NCI-H82 treated with DMSO at 0.1 percent for 48 hours (cell line): ENCODE results near the gene DUSP3.

Source experiments
- DNase-seq: peaks from one replicate; lab custom pipeline; 2025; ENCODE audit not compliant: unreplicated experiment; lab: John Stamatoyannopoulos, UW

Gene DUSP3

DNA sequence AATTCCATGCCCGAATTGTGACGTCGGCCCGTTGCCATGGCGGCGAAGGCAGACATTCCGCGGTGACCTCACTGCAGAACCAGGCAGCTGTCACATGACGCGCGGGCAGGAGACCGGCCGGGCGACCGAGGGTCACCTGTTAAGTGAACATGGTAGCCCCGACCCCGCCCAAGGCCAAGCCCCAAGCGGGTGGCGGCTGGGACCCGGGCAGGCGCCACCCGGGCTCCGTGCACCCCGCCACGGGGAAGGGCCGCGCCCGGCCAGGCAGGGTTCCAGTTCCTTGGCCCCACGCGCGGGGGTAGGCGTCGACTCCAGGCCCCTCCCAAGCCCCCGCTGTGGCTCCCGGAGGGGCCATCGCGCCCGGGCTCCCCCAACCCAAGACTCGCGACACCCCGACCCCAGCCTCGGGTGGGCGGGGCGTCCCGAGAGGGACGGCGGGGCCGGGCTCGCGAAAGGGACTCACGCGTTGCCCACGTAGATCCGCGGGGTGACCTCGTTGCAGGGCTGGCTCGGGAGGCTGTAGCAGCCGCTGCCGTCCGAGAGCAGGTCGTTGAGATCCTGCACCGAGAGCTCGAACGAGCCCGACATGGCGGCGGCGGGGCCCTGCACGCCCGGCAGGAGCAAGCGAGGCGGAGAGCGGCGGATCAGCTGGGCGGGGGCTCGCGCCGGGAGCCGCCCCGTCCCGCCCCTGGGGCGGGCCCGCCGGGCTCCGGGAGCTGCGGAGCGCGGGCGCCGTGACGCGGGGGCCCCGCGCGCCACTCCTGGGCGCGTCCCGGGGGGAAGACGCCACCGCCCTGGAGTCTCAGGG, at the start of gene DUSP3:
Gene DUSP3, minus strand, starts transcription at position 641 of the 808 bp plus-strand sequence. Its CDS starts 53 bp downstream, at position 588.
- no peak for DNase-seq

GRCh38 chr17:43827596-43827995, 48.8 kb upstream of the DUSP3 start:
- no peak for DNase-seq

DNA sequence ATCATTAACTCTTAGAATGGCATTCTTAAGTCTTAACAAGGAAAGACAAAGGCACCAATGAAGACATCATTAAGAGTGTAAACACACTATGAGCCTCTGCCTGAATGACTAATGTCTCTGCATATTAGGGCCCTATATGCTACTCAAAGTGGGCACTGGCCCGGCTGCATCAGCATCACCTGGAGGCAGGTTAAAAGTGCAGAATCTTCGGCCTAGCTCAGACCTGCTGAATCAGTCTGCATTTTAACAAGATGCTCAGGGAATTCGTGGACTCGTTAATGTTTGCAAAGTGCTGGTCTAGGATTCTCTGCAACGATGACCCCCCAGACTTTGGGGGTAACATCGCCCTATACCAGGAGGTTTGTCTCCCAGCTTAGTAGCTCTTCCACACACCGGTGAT, 47.4 kb upstream of the DUSP3 start:
- DNase-seq, result no peak

DNA sequence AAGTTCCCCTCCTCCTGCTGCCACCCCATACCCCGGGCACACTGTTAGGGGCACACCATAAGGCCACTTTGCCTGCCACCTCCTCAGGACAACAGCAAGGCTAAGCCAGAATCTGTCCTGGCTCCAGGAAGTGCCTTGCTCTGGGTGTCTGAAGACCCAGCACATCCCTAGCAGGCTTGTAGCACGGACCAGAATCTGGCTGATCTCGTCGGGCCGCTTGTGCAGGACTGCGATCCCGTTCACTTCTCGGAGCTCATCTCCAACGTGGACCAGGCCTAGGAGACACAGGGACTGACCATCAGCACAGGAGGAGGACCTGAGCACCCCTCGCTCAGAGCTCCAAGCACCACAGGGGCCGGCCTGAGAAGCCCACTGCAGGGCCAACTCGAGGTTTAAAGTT, 46.8 kb upstream of the DUSP3 start:
- DNase-seq, result no peak

GRCh38 chr17:43823350-43824084, 44.7 kb upstream of the DUSP3 start:
- DNase-seq, result no peak

DNA sequence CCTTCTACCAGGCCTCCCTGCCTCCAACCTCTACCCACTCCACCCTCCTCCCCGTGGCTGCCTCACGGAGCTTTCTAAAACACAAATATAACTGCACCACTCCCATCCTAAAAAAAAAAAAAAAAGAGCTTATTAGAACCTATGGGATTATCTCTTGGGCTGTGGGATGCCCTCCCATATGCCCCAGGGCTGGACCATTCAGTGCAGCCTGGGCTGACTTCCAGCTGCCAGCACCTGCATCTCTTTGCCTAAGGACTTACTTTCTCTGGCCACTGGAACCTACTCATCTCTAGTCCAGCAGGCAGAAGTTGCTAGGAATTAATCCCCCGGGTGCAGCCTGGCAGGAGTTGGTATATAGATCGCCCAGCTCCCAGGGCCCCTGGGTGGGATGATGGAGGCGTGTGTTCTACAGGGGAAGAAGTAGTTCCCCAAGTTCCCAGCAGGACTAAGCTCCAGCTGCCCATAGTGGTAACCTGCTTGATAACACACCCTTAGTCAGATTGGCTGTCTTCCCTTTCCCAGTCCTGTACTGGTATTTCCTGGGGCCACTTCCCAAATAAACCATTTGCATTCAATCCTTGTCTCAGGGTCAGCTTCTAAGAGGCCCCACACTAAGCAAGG, 43.9 kb upstream of the DUSP3 start:
- no peak for DNase-seq

DNA sequence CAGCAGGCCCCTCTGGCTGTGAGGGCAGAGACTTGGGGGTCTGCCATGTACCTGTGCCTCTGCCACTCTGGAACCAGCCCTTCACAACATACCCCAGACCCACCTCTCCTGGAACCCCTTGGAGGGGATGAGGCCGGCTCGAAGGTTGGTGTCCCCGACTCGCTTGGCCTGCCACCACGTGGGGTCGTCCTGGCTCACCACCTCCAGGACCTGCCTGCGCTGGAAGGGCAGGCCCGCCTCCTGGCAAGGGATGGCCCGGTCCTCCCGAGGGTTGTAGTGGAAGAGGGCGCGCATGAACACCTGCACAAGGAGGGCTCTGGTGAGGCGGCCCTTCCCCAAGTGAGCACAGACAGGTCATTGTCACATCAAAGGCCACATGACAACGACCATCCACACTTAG, 42.0 kb upstream of the DUSP3 start:
- DNase-seq, result no peak

DNA sequence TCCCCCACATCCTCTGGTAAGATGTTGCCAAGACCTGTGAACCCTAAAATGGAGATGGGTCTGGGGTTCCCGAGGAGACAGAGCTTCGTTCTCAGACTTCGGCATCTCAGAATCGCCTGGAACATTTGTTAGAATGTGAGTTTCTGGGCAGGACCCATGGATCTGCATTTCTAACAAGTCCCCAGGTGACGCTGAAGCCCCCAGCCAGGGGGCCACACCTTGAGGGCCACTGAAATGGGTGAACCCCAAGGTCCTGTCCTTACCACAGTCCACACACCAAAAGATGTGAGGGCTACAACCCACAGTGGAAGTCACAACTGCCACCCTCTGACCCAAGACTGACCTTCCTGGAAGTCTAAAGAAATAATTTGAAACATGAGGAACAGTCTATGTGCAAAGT, 40.2 kb upstream of the DUSP3 start:
- no peak for DNase-seq

GRCh38 chr17:43817826-43818225, 39.0 kb upstream of the DUSP3 start:
- DNase-seq, result no peak

GRCh38 chr17:43816336-43817320, 37.9 kb upstream of the DUSP3 start:
- DNase-seq, result peak; percentile 57

GRCh38 chr17:43814714-43815113, 35.9 kb upstream of the DUSP3 start:
- no peak for DNase-seq

DNA sequence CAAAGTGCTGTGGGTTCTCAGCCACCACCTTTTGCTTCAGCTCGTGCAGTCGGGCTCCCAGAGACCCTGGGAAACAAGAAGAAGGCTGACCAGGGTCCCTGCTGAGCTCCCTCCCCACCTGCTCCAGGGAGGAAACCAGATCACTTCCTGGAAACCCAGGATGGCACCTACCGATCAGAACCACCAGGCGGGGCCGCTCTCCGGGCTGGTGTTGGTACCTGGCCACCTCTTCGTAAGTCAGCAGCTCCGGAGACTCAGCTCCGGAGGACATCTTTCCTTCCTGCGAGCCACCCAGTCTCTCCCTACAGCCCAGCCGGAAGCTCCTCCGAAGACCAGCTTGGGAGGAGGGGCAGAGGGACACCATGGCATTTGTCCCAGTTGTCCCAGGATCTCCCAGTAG, 35.2 kb upstream of the DUSP3 start:
- DNase-seq, result no peak

GRCh38 chr17:43813386-43813785, 34.6 kb upstream of the DUSP3 start:
- DNase-seq, result no peak

DNA sequence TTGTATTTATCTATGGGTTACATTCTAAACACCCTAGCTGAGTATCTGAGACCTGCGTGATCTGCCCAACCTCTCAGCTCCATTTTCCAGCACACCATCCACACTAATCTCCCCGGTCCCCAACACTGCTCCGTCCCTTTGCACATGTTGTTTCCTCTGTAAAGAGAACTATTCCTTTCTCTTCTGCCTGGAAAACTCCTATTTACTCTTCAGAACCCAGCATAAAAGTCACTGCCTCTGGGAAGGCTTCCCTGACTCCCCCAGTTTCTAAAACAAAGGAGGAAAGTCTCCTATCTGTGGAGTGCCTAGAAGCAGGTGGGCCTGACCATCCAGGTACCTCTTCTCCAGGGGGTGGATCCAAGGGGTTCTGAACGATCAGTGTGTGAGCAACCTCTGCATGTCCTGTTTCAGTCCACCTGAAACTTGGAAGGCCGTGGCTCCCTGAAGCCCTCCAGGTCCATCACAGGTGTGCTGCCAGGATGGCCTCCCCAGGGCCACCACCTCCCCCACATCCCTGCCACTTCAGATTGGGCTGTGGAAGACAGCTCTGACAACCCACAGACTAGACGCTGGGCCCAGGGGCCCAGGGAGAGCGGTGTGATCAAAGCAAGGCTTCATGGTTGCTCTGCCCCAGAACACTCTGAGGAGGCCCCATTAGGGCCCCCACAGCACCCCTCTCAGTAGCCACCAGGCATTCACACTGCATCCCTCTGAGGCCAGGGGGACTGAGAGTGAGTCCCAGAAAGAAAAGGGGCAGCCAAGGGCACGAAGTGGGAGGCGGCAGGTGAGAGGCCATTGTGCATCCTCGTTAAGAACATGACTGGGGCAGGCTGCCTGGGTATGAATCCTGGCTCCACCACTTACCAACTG, 33.9 kb upstream of the DUSP3 start:
- DNase-seq, result no peak

DNA sequence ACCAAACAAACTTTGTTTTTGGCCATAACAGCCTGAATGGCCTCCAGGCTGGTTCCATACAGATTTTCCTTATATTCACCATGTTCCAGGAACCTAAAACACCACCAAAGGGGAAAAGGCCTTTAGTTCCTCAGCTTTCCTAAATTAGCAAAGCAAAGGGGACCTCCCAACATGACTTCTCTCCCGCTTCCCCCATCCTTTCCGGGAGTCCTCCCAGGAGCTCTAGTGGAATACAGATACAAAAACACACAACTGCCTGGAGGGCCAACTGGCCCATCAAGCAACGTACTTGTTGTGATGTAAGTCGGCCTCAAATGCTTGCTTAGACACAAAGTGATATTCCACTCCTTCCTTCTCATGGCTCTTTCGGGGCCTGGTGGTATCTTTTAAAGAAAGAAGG, 32.0 kb upstream of the DUSP3 start:
- no peak for DNase-seq

GRCh38 chr17:43810226-43810715, 31.5 kb upstream of the DUSP3 start:
- no peak for DNase-seq

GRCh38 chr17:43809121-43809520, 30.3 kb upstream of the DUSP3 start:
- DNase-seq, result no peak

GRCh38 chr17:43808076-43808475, 29.3 kb upstream of the DUSP3 start:
- no peak for DNase-seq

- DNase-seq, result no peak
Observed at GRCh38 chr17:43805117-43805516, 26.3 kb upstream of the DUSP3 start.

DNA sequence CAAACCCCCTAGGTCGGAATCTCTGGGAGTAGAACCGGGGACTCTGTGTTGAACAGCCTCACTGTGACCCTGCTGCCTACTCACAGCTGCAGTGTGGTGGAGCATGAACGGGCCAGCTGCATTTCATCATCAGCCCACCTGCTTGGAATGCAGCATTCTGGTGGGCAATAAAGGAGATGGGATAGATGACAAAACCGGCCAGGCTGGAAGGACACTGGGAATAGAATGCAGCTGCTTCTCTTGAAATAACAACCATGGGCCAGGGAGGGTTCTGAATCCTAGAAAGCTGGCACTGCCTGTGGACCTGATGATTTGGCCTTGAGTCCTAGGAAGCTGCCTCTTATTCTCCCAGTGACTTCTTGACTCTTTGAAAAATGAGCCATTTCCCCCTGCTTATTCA, 25.0 kb upstream of the DUSP3 start:
- DNase-seq, result no peak
